ENCODE data around the gene PARP6.

GRCh38 chr15:72271221-72271620, 1.1 kb downstream of the PARP6 start:
- no peak for TF ChIP-seq CTCF (IDR thresholded peaks at IDR 0.05)
- no peak for TF ChIP-seq EP300 (IDR thresholded peaks at IDR 0.05)
- TF ChIP-seq POLR2A (IDR thresholded peaks at IDR 0.05): no peak

All from stomach (tissue), 4 donors.